ENCODE results near the gene CNTNAP1.

CNTNAP1 gene

GRCh38 chr17:42670789-42671657, 11.3 kb upstream of the CNTNAP1 start:
- no peak for DNase-seq

GRCh38 chr17:42672038-42672437, 10.3 kb upstream of the CNTNAP1 start:
- no peak for DNase-seq

- no peak for DNase-seq
Measured at GRCh38 chr17:42673266-42673884, 9.0 kb upstream of the CNTNAP1 start.

- no peak for DNase-seq
Measured at GRCh38 chr17:42673885-42674754, 8.2 kb upstream of the CNTNAP1 start.

- DNase-seq = no peak
Measured at GRCh38 chr17:42674755-42675347, 7.5 kb upstream of the CNTNAP1 start.

- DNase-seq = no peak
Measured at GRCh38 chr17:42675348-42675964, 6.9 kb upstream of the CNTNAP1 start.

GRCh38 chr17:42675965-42676423, 6.3 kb upstream of the CNTNAP1 start:
- DNase-seq = no peak

GRCh38 chr17:42676424-42677011, 5.8 kb upstream of the CNTNAP1 start, which contains the start of gene PLEKHH3:
Gene PLEKHH3 (minus strand): TSS chr17:42676994. CDS start chr17:42676563, 431 bp downstream.
- DNase-seq = no peak

GRCh38 chr17:42677012-42677857, 5.1 kb upstream of the CNTNAP1 start:
- DNase-seq = peak; percentile 98

- peak; percentile 78 for DNase-seq
Measured at GRCh38 chr17:42677921-42678781, 4.2 kb upstream of the CNTNAP1 start.

- DNase-seq = no peak
Measured at GRCh38 chr17:42678951-42679491, 3.3 kb upstream of the CNTNAP1 start.

GRCh38 chr17:42679492-42680330, 2.6 kb upstream of the CNTNAP1 start:
- DNase-seq = peak; percentile 74

- no peak for DNase-seq
Measured at GRCh38 chr17:42680331-42680808, 2.0 kb upstream of the CNTNAP1 start.

- DNase-seq = no peak
Measured at GRCh38 chr17:42682722-42683403, 532 bp downstream of the CNTNAP1 start.

GRCh38 chr17:42683407-42684034, 1.2 kb downstream of the CNTNAP1 start:
- DNase-seq = no peak

- no peak for DNase-seq
Measured at GRCh38 chr17:42684929-42685556, 2.7 kb downstream of the CNTNAP1 start.

GRCh38 chr17:42685831-42686230, 3.5 kb downstream of the CNTNAP1 start:
- DNase-seq = no peak
